Endothelial cell of umbilical vein (primary cell): Measurements from ENCODE around the gene NLGN1. TPM values are rescaled to one million over a fixed set of nuclear protein-coding genes. Genes with fewer than 3 reads are reported as not detected.

Experiments used
- BruUV-seq: library from RNA; stranded (reverse); fragments of 400-500 nt; replicated peaks from 2 replicates; lab custom pipeline; 2021; lab: Mats Ljungman, UMichigan
- CTCF ChIA-PET: fragments of 300-600, 350-600 bp; sonication (Branson Sonifier 250); formaldehyde crosslinking; loops from one replicate; lab custom pipeline; 2021; ENCODE audit warnings: antibody characterized with exemption, inconsistent platforms; lab: Charles Lee
- POLR2A ChIA-PET: fragments of 300-600, 350-600 bp; sonication (Branson Sonifier 250); formaldehyde crosslinking; loops from one replicate; lab custom pipeline; 2021; ENCODE audit warnings: antibody characterized with exemption, inconsistent platforms; lab: Charles Lee
- DNase-seq: peaks from one replicate; pipeline ENCODE4 v3.0.0-alpha.2; 2011; ENCODE audit warnings: low read depth, low spot score
- FAIRE-seq: peaks from 2 replicates; lab custom pipeline; 2011; peaks lifted over from hg19 to GRCh38; lab: Jason Lieb, UNC
- H2AFZ ChIP-seq: 2 replicates; pipeline ENCODE4 v1.6.0; 2012; ENCODE audit warnings: low read depth, low read length, control low read depth, inconsistent platforms
- H3K27ac ChIP-seq: 2 replicates; pipeline ENCODE4 v1.5.1; 2011; ENCODE audit warnings: low read depth, mild to moderate bottlenecking, control low read depth, low read length, moderate library complexity; ENCODE audit not compliant: insufficient read depth
- H3K27me3 ChIP-seq, 2 experiments: 2 replicates each; pipeline versions ENCODE4 v1.6.0 to v1.6.1; 2011; ENCODE audit warnings: low read length in 2 of 2, mixed read lengths in 1 of 2; ENCODE audit not compliant: control insufficient read depth in 2 of 2, insufficient read depth in 2 of 2
- H3K36me3 ChIP-seq, 2 experiments: 2 replicates in 1 of 2; 3 replicates in 1 of 2; pipeline ENCODE4 v1.5.1; 2011; ENCODE audit warnings: low read length in 2 of 2, mild to moderate bottlenecking in 1 of 2, moderate library complexity in 1 of 2; ENCODE audit not compliant: control insufficient read depth in 2 of 2, insufficient read depth in 2 of 2; ENCODE audit errors: extremely low read depth in 1 of 2
- H3K4me1 ChIP-seq: 3 replicates; pipeline ENCODE4 v1.5.1; 2011; ENCODE audit warnings: mild to moderate bottlenecking, low read length; ENCODE audit not compliant: control insufficient read depth, insufficient read depth; ENCODE audit errors: extremely low read depth
- H3K4me2 ChIP-seq: 2 replicates; pipeline ENCODE4 v1.6.1; 2011; ENCODE audit warnings: low read length, control low read depth, mixed read lengths; ENCODE audit not compliant: insufficient read depth
- H3K4me3 ChIP-seq, 3 experiments: fragments of 200-600 bp in 1 of 3; sonication (generic), shearing (Covaris generic) in 1 of 3; replicated peaks in 1 of 3; 2 replicates each; pipeline ENCODE4 v1.5.1; 2011 to 2016; ENCODE audit warnings: control low read depth in 3 of 3, low read length in 3 of 3, mild to moderate bottlenecking in 2 of 3, inconsistent platforms in 1 of 3, low read depth in 1 of 3, moderate library complexity in 1 of 3; ENCODE audit not compliant: insufficient read depth in 1 of 3
- H3K79me2 ChIP-seq: 2 replicates; pipeline ENCODE4 v1.6.0; 2012; ENCODE audit warnings: low read length, inconsistent platforms; ENCODE audit not compliant: control insufficient read depth, insufficient read depth
- H3K9ac ChIP-seq: replicated peaks from 2 replicates; pipeline ENCODE3; 2011; ENCODE audit warnings: low read length, control low read depth; ENCODE audit not compliant: insufficient read depth; ENCODE audit errors: extremely low read depth
- H3K9me1 ChIP-seq: replicated peaks from 3 replicates; pipeline ENCODE4 v1.6.0; 2011; ENCODE audit warnings: mild to moderate bottlenecking, low read length; ENCODE audit not compliant: control insufficient read depth, insufficient read depth; ENCODE audit errors: extremely low read depth
- H3K9me3 ChIP-seq: replicated peaks from 2 replicates; pipeline ENCODE4 v1.5.1; 2012; ENCODE audit warnings: low read length, inconsistent platforms; ENCODE audit not compliant: control insufficient read depth, insufficient read depth
- H4K20me1 ChIP-seq: replicated peaks from 2 replicates; pipeline ENCODE3; 2011; ENCODE audit warnings: mild to moderate bottlenecking, low read length; ENCODE audit not compliant: control insufficient read depth, insufficient read depth; ENCODE audit errors: extremely low read depth
- CTCF ChIP-seq, 2 donors: IDR thresholded peaks; 1 replicate in 1 of 2; 2 replicates in 1 of 2; pipeline ENCODE4 v1.5.1; 2011; ENCODE audit warnings: low read length in 2 of 2, mild to moderate bottlenecking in 2 of 2, moderate library complexity in 2 of 2, control low read depth in 1 of 2, inconsistent platforms in 1 of 2, low read depth in 1 of 2; ENCODE audit not compliant: insufficient read depth in 1 of 2; ENCODE audit errors: extremely low read depth in 1 of 2
- GATA2 ChIP-seq: IDR thresholded peaks from 2 replicates; pipeline ENCODE4 v1.7.0; 2011; ENCODE audit warnings: low read depth, mild to moderate bottlenecking, moderate library complexity, mixed read lengths, low read length; ENCODE audit not compliant: insufficient read length, insufficient read depth
- JUN ChIP-seq: IDR thresholded peaks from 2 replicates; pipeline ENCODE4 v1.6.1; 2011; ENCODE audit warnings: borderline replicate concordance, low read depth; ENCODE audit not compliant: insufficient read length, insufficient read depth
- MYC ChIP-seq: IDR thresholded peaks from one replicate; pipeline ENCODE4 v1.6.1; 2011; ENCODE audit warnings: mild to moderate bottlenecking, low read depth, low read length
- dilution Hi-C: fragments of 300-500 bp; cut with MboI; formaldehyde crosslinking; loops from one replicate; pipeline ENCODE4 v1.15.0; 2019; ENCODE audit warnings: low sequenced_read_pairs; ENCODE audit not compliant: extremely low pct_ligation_motif_present
- intact Hi-C: fragments of 100-400 bp; cut with micrococcal nuclease; formaldehyde crosslinking; loops from one replicate; pipeline ENCODE4 v1.10.0; 2022
- polyA plus RNA-seq, 4 experiments: library from polyadenylated mRNA; depleted of rRNA in 3 of 4; stranded (reverse) in 3 of 4; unstranded in 1 of 4; fragments of >200 nt; gene quantifications; 2 replicates each; pipeline versions ENCODE4 v1.2.1 to v1.2.3, GENCODE V29; 2011 to 2012; ENCODE audit warnings: missing spikeins in 1 of 4
- total RNA-seq: library from RNA; stranded (reverse); gene quantifications from 2 replicates; pipeline ENCODE4 v1.2.3, GENCODE V29; 2021

NLGN1 gene
- total and polyA plus RNA-seq, 2 donors (not counting 3 experiments of a cell fraction or from before 2014, with no cell fraction given) = 7.9 to 16.3 TPM

- H3K4me2 ChIP-seq = no peak overlapping the region
- ChIA-PET CTCF (interaction anchor here (1.4 to 1.6 kb wide), 2 partner anchors 12 to 17 kb away, joined by 3 to 5 read pairs; no protein-coding TSS in a partner anchor), POLR2A (no interaction called here)
Measured at GRCh38 chr3:174102274-174102673, 704.7 kb downstream of the NLGN1 start.

More at GRCh38 chr3:174102274-174102673, 704.7 kb downstream of the NLGN1 start:
- DNase-seq = no peak
- Histone ChIP-seq H3K79me2 (no peaks in the 10 kb centered on the region), H3K36me3 (no peaks in the 10 kb centered on the region), H3K4me1 (no peaks in the 10 kb centered on the region), H3K4me3 (no peak overlapping the region), H2AFZ (no peak overlapping the region), H3K9ac (no peak overlapping the region), H4K20me1 (no peaks in the 10 kb centered on the region), H3K9me1 (no peaks in the 10 kb centered on the region), H3K27me3 (no peaks in the 10 kb centered on the region), H3K27ac (no peak overlapping the region), H3K9me3 (no peaks in the 10 kb centered on the region)
- no peak for FAIRE-seq
- no TSS peak for BruUV-seq
- dilution Hi-C loops = no loop called here
- intact Hi-C loops = no loop called here
- TF ChIP-seq GATA2 (no peak), MYC (no peak), JUN (no peak), CTCF (IDR thresholded peaks at IDR 0.05; ENCODE audit: extremely low read depth in 1 of 2, insufficient read depth in 1 of 2, low read depth in 1 of 2, low read length in 2 of 2) (no peak)
